Lower leg skin (tissue), 4 donors: ENCODE data around the gene CMTM6. TPM values are rescaled to one million over a fixed set of nuclear protein-coding genes. Genes with fewer than 3 reads are reported as not detected.

Experiments
- DNase-seq, 2 donors: peaks; one replicate each; pipeline ENCODE4 v3.0.0-alpha.2; 2019; ENCODE audit warnings: low spot score in 2 of 2
- H3K4me3 ChIP-seq: fragments of 200-600 bp; sonication (generic); 2 replicates; pipeline ENCODE4 v1.5.1; 2017; ENCODE audit warnings: mild to moderate bottlenecking, low read depth; ENCODE audit not compliant: poor library complexity, severe bottlenecking
- CTCF ChIP-seq, 3 donors: fragments of 450-650 bp; IDR thresholded peaks; one replicate each; pipeline ENCODE4 v1.5.1; 2016; ENCODE audit warnings: antibody characterized with exemption in 3 of 3, mild to moderate bottlenecking in 3 of 3, moderate library complexity in 2 of 3
- POLR2A ChIP-seq, 2 donors: fragments of 450-650 bp; IDR thresholded peaks; one replicate each; pipeline ENCODE4 v1.6.1; 2016 to 2017; ENCODE audit warnings: antibody characterized with exemption in 2 of 2, mild to moderate bottlenecking in 1 of 2, moderate library complexity in 1 of 2
- WGBS, 2 donors: methylation state at CpG; one replicate each; pipeline ENCODE4 v1.1.5; 2018; 5-methylcytosine and 5-hydroxymethylcytosine counted together
- intact Hi-C: fragments of 100-400 bp; cut with DNase I; formaldehyde crosslinking; loops from one replicate; pipeline ENCODE4 v1.15.0; 2023; ENCODE audit warnings: low total_unique reads
- total RNA-seq, 4 donors: library from RNA; depleted of rRNA; stranded (reverse); fragments of >200 nt; gene quantifications; one replicate each; pipeline ENCODE4 v1.1.0, GENCODE V29; 2016

CMTM6 gene
- total RNA-seq, 4 donors from 2014 or later: 63.1 to 284 (median 118) TPM

GRCh38 chr3:32495609-32496008 is 7.0 kb downstream of the CMTM6 start:
- WGBS, 2 donors: 77 to 82% methylated on average over 2 of the region's 2 CpGs
- DNase-seq: no peak
- no peak for TF ChIP-seq CTCF (IDR thresholded peaks at IDR 0.05)
- no peak for TF ChIP-seq POLR2A (IDR thresholded peaks at IDR 0.05)
- intact Hi-C loops: no loop called here
- H3K4me3 ChIP-seq: no peak overlapping the region

- TF ChIP-seq CTCF (IDR thresholded peaks at IDR 0.05) (no peak), POLR2A (IDR thresholded peaks at IDR 0.05) (no peak)
- DNase-seq: no peak
- no peak overlapping the region for H3K4me3 ChIP-seq
- intact Hi-C loops: no loop called here
These were observed 7.6 kb downstream of the CMTM6 start for GRCh38 chr3:32495085-32495484.

GRCh38 chr3:32493437-32494414 is 8.9 kb downstream of the CMTM6 start:
- no peak overlapping the region for H3K4me3 ChIP-seq
- intact Hi-C loops: no loop called here
- 72 to 88% methylated on average over 3 of the region's 3 CpGs for WGBS, 2 donors
- TF ChIP-seq CTCF (IDR thresholded peaks at IDR 0.05): no peak
- TF ChIP-seq POLR2A (IDR thresholded peaks at IDR 0.05): no peak
- no peak for DNase-seq

GRCh38 chr3:32492684-32493436 is 9.8 kb downstream of the CMTM6 start:
- intact Hi-C loops: no loop called here
- TF ChIP-seq POLR2A (IDR thresholded peaks at IDR 0.05): no peak
- TF ChIP-seq CTCF (IDR thresholded peaks at IDR 0.05): no peak
- H3K4me3 ChIP-seq: no peak overlapping the region
- WGBS, 2 donors: 71 to 79% methylated on average over 3 of the region's 3 CpGs
- no peak for DNase-seq

GRCh38 chr3:32488474-32489008 is 14.1 kb downstream of the CMTM6 start:
- 80 to 85% methylated on average over 3 of the region's 3 CpGs for WGBS, 2 donors
- DNase-seq: no peak
- H3K4me3 ChIP-seq: no peak overlapping the region
- intact Hi-C loops: no loop called here
- no peak for TF ChIP-seq POLR2A (IDR thresholded peaks at IDR 0.05)
- TF ChIP-seq CTCF (IDR thresholded peaks at IDR 0.05): no peak
